ENCODE data around the gene RBMS3.
A peak's percentile ranks its signal among the peaks of the same experiment; 100 is the strongest.

The RBMS3 gene

DNA sequence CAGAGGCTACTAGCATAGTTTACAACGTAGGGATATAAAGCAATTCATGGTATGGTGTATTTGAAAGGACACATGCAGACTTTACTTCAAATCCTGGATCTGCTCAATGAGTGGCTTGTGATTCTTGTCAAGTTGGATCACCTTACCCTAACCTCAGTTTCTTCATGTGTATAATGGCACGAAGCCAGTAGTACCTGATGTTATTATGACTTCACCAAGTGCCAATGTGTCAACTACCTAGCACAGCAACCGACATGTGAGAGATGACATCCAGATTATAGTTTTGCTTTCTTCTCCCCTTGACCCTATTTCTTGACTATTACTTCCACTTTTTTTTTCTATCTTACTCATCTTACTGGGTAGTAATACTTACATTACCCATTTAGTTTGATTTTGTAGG lies 304.5 kb downstream of the RBMS3 start:
- Histone ChIP-seq H2AFZ (ENCODE audit: low read length, unreplicated experiment) (no peak overlapping the region), H3K27me3 (ENCODE audit: insufficient read depth, low read length) (no peaks in the 10 kb centered on the region), H3K79me2 (ENCODE audit: control insufficient read depth, insufficient read depth, low read length, unreplicated experiment) (no peaks in the 10 kb centered on the region), H3K4me3 (ENCODE audit: low read depth, low read length) (no peak overlapping the region), H3K4me1 (ENCODE audit: control insufficient read depth, insufficient read depth, low read length, unreplicated experiment) (peaks cover 10% of the 10 kb centered on the region), H3K27ac (ENCODE audit: low read depth, low read length) (no peak overlapping the region), H3K36me3 (ENCODE audit: insufficient read depth, low read length) (no peaks in the 10 kb centered on the region)

- Histone ChIP-seq H3K4me3 (ENCODE audit: low read depth, low read length) (no peak overlapping the region), H3K79me2 (ENCODE audit: control insufficient read depth, insufficient read depth, low read length, unreplicated experiment) (no peaks in the 10 kb centered on the region), H3K27ac (ENCODE audit: low read depth, low read length) (no peak overlapping the region), H3K27me3 (ENCODE audit: insufficient read depth, low read length) (no peaks in the 10 kb centered on the region), H3K4me1 (ENCODE audit: control insufficient read depth, insufficient read depth, low read length, unreplicated experiment) (peaks cover 10% of the 10 kb centered on the region), H3K36me3 (ENCODE audit: insufficient read depth, low read length) (peaks cover 6% of the 10 kb centered on the region; the same call in 1 of the 2 replicates), H2AFZ (ENCODE audit: low read length, unreplicated experiment) (no peak overlapping the region)
Observed at GRCh38 chr3:29587340-29587739, 306.5 kb downstream of the RBMS3 start.

- Histone ChIP-seq H3K27me3 (ENCODE audit: insufficient read depth, low read length) (no peaks in the 10 kb centered on the region), H3K36me3 (ENCODE audit: insufficient read depth, low read length) (peaks cover 6% of the 10 kb centered on the region; the same call in 1 of the 2 replicates), H3K79me2 (ENCODE audit: control insufficient read depth, insufficient read depth, low read length, unreplicated experiment) (no peaks in the 10 kb centered on the region), H2AFZ (ENCODE audit: low read length, unreplicated experiment) (no peak overlapping the region), H3K4me3 (ENCODE audit: low read depth, low read length) (no peak overlapping the region), H3K4me1 (ENCODE audit: control insufficient read depth, insufficient read depth, low read length, unreplicated experiment) (no peaks in the 10 kb centered on the region), H3K27ac (ENCODE audit: low read depth, low read length) (no peak overlapping the region)
Observed at GRCh38 chr3:29590012-29590411, 309.1 kb downstream of the RBMS3 start.

DNA sequence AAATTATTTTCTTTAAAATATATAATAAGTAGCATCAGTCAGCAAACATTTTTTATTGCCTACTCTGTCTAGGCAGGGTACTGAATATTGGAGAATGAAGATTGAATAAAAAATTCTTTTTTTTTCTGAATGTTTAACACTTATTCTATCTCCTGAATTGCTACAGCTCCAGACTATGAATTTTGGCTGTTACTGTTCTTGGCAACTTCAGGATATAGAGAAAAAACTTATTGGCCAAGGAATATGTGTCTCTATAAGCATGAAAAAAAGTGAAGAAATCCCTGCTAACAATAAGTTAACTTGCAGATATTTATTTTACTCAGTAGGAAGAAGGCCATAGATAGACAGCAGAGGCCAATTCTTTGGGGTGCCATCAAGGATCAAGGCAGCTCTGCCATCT lies 309.6 kb downstream of the RBMS3 start:
- Histone ChIP-seq H3K4me3 (ENCODE audit: low read depth, low read length) (no peak overlapping the region), H3K4me1 (ENCODE audit: control insufficient read depth, insufficient read depth, low read length, unreplicated experiment) (no peaks in the 10 kb centered on the region), H3K27ac (ENCODE audit: low read depth, low read length) (no peak overlapping the region), H3K27me3 (ENCODE audit: insufficient read depth, low read length) (no peaks in the 10 kb centered on the region), H2AFZ (ENCODE audit: low read length, unreplicated experiment) (no peak overlapping the region), H3K79me2 (ENCODE audit: control insufficient read depth, insufficient read depth, low read length, unreplicated experiment) (no peaks in the 10 kb centered on the region), H3K36me3 (ENCODE audit: insufficient read depth, low read length) (peaks cover 6% of the 10 kb centered on the region; the same call in 1 of the 2 replicates)

- Histone ChIP-seq H3K27ac (ENCODE audit: low read depth, low read length) (no peak overlapping the region), H3K27me3 (ENCODE audit: insufficient read depth, low read length) (no peaks in the 10 kb centered on the region), H3K36me3 (ENCODE audit: insufficient read depth, low read length) (peaks cover 6% of the 10 kb centered on the region; the same call in 1 of the 2 replicates), H2AFZ (ENCODE audit: low read length, unreplicated experiment) (no peak overlapping the region), H3K79me2 (ENCODE audit: control insufficient read depth, insufficient read depth, low read length, unreplicated experiment) (no peaks in the 10 kb centered on the region), H3K4me1 (ENCODE audit: control insufficient read depth, insufficient read depth, low read length, unreplicated experiment) (no peaks in the 10 kb centered on the region), H3K4me3 (ENCODE audit: low read depth, low read length) (no peak overlapping the region)
Observed at GRCh38 chr3:29591579-29591978, 310.7 kb downstream of the RBMS3 start.

GRCh38 chr3:29593802-29594201 lies 312.9 kb downstream of the RBMS3 start:
- Histone ChIP-seq H3K4me1 (ENCODE audit: control insufficient read depth, insufficient read depth, low read length, unreplicated experiment) (peaks cover 13% of the 10 kb centered on the region), H3K27me3 (ENCODE audit: insufficient read depth, low read length) (no peaks in the 10 kb centered on the region), H3K36me3 (ENCODE audit: insufficient read depth, low read length) (peaks cover 6% of the 10 kb centered on the region; the same call in 1 of the 2 replicates), H2AFZ (ENCODE audit: low read length, unreplicated experiment) (no peak overlapping the region), H3K79me2 (ENCODE audit: control insufficient read depth, insufficient read depth, low read length, unreplicated experiment) (no peaks in the 10 kb centered on the region), H3K4me3 (ENCODE audit: low read depth, low read length) (no peak overlapping the region), H3K27ac (ENCODE audit: low read depth, low read length) (no peak overlapping the region)

- no peak overlapping the region for H3K27ac ChIP-seq (ENCODE audit: low read depth, low read length)
- H3K4me3 ChIP-seq (ENCODE audit: low read depth, low read length) = no peak overlapping the region
Observed at GRCh38 chr3:29594261-29594660, 313.4 kb downstream of the RBMS3 start.

GRCh38 chr3:29597376-29598008 lies 316.6 kb downstream of the RBMS3 start:
- Histone ChIP-seq H3K36me3 (ENCODE audit: insufficient read depth, low read length) (no peaks in the 10 kb centered on the region), H3K27ac (ENCODE audit: low read depth, low read length) (no peak overlapping the region), H3K79me2 (ENCODE audit: control insufficient read depth, insufficient read depth, low read length, unreplicated experiment) (no peaks in the 10 kb centered on the region), H3K27me3 (ENCODE audit: insufficient read depth, low read length) (no peaks in the 10 kb centered on the region), H2AFZ (ENCODE audit: low read length, unreplicated experiment) (peak overlapping the region; percentile 19), H3K4me3 (ENCODE audit: low read depth, low read length) (peak overlapping the region; percentile 64), H3K4me1 (ENCODE audit: control insufficient read depth, insufficient read depth, low read length, unreplicated experiment) (peaks cover 13% of the 10 kb centered on the region)

More at GRCh38 chr3:29594261-29594660, 313.4 kb downstream of the RBMS3 start:
- Histone ChIP-seq H3K27me3 (ENCODE audit: insufficient read depth, low read length) (no peaks in the 10 kb centered on the region), H3K4me1 (ENCODE audit: control insufficient read depth, insufficient read depth, low read length, unreplicated experiment) (peaks cover 13% of the 10 kb centered on the region), H2AFZ (ENCODE audit: low read length, unreplicated experiment) (no peak overlapping the region), H3K36me3 (ENCODE audit: insufficient read depth, low read length) (peaks cover 6% of the 10 kb centered on the region; the same call in 1 of the 2 replicates), H3K79me2 (ENCODE audit: control insufficient read depth, insufficient read depth, low read length, unreplicated experiment) (no peaks in the 10 kb centered on the region)

GRCh38 chr3:29601861-29602585 lies 321.2 kb downstream of the RBMS3 start:
- Histone ChIP-seq H3K4me1 (ENCODE audit: control insufficient read depth, insufficient read depth, low read length, unreplicated experiment) (peaks cover 21% of the 10 kb centered on the region), H3K27ac (ENCODE audit: low read depth, low read length) (no peak overlapping the region), H3K36me3 (ENCODE audit: insufficient read depth, low read length) (no peaks in the 10 kb centered on the region), H3K27me3 (ENCODE audit: insufficient read depth, low read length) (no peaks in the 10 kb centered on the region), H2AFZ (ENCODE audit: low read length, unreplicated experiment) (no peak overlapping the region), H3K79me2 (ENCODE audit: control insufficient read depth, insufficient read depth, low read length, unreplicated experiment) (no peaks in the 10 kb centered on the region), H3K4me3 (ENCODE audit: low read depth, low read length) (no peak overlapping the region)

- no peaks in the 10 kb centered on the region for H3K36me3 ChIP-seq (ENCODE audit: insufficient read depth, low read length)
- H3K27me3 ChIP-seq (ENCODE audit: insufficient read depth, low read length) = no peaks in the 10 kb centered on the region
- no peak overlapping the region for H3K4me3 ChIP-seq (ENCODE audit: low read depth, low read length)
- H2AFZ ChIP-seq (ENCODE audit: low read length, unreplicated experiment) = no peak overlapping the region
- peak overlapping the region; percentile 33 for H3K27ac ChIP-seq (ENCODE audit: low read depth, low read length)
- no peaks in the 10 kb centered on the region for H3K79me2 ChIP-seq (ENCODE audit: control insufficient read depth, insufficient read depth, low read length, unreplicated experiment)
- H3K4me1 ChIP-seq (ENCODE audit: control insufficient read depth, insufficient read depth, low read length, unreplicated experiment) = peaks cover 11% of the 10 kb centered on the region
Observed at GRCh38 chr3:29605845-29606244, 325.0 kb downstream of the RBMS3 start.

DNA sequence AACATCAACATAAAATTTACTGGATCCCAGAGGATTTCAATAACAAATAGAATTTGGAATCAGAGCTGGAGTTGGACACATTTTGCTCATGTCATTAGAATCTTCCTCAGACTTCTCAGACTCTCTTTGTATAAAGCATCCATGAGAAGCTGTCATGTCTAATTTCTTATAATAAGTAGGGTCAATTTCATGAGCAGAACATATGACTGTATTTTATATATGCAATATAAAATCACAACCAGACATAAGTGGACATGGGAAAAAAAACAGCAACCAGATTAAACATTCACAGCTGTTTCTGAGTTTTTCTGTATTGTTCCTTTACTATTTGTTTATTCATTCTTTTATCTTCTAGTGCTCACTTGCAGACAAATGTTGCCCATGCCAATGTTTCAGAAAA lies 325.5 kb downstream of the RBMS3 start:
- H3K4me3 ChIP-seq (ENCODE audit: low read depth, low read length) = no peak overlapping the region
- no peaks in the 10 kb centered on the region for H3K27me3 ChIP-seq (ENCODE audit: insufficient read depth, low read length)
- H2AFZ ChIP-seq (ENCODE audit: low read length, unreplicated experiment) = no peak overlapping the region
- no peaks in the 10 kb centered on the region for H3K36me3 ChIP-seq (ENCODE audit: insufficient read depth, low read length)
- H3K27ac ChIP-seq (ENCODE audit: low read depth, low read length) = peak overlapping the region; percentile 33
- H3K79me2 ChIP-seq (ENCODE audit: control insufficient read depth, insufficient read depth, low read length, unreplicated experiment) = no peaks in the 10 kb centered on the region
- H3K4me1 ChIP-seq (ENCODE audit: control insufficient read depth, insufficient read depth, low read length, unreplicated experiment) = peaks cover 11% of the 10 kb centered on the region
